Transverse colon (tissue), 3 donors: ENCODE results near the gene HELZ2.
A peak's percentile ranks its signal among the peaks of the same experiment; 100 is the strongest.

ENCODE experiments used
- EP300 ChIP-seq: sonication (generic); formaldehyde crosslinking; IDR thresholded peaks from one replicate; pipeline ENCODE4 v1.6.1; 2017; ENCODE audit warnings: antibody characterized with exemption, low read depth
- POLR2A ChIP-seq: fragments of 450-650 bp; IDR thresholded peaks from one replicate; pipeline ENCODE4 v1.6.1; 2016; ENCODE audit warnings: antibody characterized with exemption, mild to moderate bottlenecking, moderate library complexity
- TF ChIP-seq, protein P1 (sequence below), 5 experiments: fragments of 200-600 bp in 3 of 5; fragments of 450-650 bp in 2 of 5; sonication (generic) in 3 of 5; IDR thresholded peaks; 1 replicate in 2 of 5; 2 replicates in 3 of 5; pipeline ENCODE4 v1.5.1; 2016 to 2017; ENCODE audit warnings: antibody characterized with exemption in 5 of 5, inconsistent platforms in 3 of 5, mild to moderate bottlenecking in 2 of 5, moderate library complexity in 1 of 5

DNA sequence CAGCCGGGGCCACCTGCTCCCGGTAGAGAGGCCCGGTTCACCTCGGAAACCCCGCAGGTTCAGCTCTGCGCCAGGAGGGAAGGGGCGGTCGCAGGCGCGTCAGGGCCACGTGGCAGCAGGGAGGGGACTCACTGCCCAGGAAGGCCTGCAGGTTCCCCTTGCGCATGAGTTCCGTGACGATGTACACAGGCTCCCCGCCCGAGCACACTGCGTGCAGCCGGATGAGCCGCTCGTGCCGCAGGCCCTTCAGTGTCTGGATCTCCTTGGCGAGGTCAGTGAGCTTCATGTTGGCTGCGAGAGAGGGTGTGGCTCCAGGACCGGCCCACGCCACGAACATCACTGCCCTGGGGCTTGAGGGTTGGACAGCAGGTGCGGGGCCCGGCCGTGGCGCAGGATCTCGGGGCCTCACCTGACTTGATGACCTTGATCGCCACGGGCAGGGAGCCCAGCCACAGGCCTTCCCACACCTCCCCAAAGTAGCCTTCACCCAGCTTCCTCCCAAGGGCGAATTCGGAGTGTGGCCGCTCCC lies 31.9 kb downstream of the HELZ2 start:
- TF ChIP-seq, protein P1, sequence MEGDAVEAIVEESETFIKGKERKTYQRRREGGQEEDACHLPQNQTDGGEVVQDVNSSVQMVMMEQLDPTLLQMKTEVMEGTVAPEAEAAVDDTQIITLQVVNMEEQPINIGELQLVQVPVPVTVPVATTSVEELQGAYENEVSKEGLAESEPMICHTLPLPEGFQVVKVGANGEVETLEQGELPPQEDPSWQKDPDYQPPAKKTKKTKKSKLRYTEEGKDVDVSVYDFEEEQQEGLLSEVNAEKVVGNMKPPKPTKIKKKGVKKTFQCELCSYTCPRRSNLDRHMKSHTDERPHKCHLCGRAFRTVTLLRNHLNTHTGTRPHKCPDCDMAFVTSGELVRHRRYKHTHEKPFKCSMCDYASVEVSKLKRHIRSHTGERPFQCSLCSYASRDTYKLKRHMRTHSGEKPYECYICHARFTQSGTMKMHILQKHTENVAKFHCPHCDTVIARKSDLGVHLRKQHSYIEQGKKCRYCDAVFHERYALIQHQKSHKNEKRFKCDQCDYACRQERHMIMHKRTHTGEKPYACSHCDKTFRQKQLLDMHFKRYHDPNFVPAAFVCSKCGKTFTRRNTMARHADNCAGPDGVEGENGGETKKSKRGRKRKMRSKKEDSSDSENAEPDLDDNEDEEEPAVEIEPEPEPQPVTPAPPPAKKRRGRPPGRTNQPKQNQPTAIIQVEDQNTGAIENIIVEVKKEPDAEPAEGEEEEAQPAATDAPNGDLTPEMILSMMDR (IDR thresholded peaks at IDR 0.05), result no peak
- TF ChIP-seq POLR2A (peak; percentile 30), EP300 (no peak)
